ENCODE data around the gene BTD. TPM values are rescaled to one million over a fixed set of nuclear protein-coding genes. Genes with fewer than 3 reads are reported as not detected.

Gene BTD
- total RNA-seq, 1 experiment from 2014 or later: 7.2 TPM

DNA sequence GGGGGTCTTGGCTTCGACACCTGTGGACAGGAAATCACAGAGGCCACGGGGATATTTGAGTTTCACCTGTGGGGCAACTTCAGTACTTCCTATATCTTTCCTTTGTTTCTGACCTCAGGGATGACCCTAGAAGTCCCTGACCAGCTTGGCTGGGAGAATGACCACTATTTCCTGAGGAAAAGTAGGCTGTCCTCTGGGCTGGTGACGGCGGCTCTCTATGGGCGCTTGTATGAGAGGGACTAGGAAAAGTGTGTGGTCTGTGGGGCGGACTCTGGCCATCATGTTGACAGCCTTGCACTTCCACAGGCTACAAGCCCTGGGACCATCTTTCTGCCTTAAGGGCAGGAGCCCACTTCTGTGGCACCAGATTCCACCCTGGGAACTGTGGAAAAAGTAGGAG is 43.7 kb downstream of the BTD start:
- Mint-ChIP-seq H3K9me3 (ENCODE audit: unreplicated experiment) (peaks cover 4% of the 10 kb centered on the region), H3K27ac (ENCODE audit: low read depth, unreplicated experiment) (peak overlapping the region; percentile 93)
- CTCF ChIA-PET: interaction anchor here (0.6 to 4.6 kb wide), 4 partner anchors 9 to 412 kb away, joined by 3 to 24 read pairs (median 4); no protein-coding TSS in a partner anchor

DNA sequence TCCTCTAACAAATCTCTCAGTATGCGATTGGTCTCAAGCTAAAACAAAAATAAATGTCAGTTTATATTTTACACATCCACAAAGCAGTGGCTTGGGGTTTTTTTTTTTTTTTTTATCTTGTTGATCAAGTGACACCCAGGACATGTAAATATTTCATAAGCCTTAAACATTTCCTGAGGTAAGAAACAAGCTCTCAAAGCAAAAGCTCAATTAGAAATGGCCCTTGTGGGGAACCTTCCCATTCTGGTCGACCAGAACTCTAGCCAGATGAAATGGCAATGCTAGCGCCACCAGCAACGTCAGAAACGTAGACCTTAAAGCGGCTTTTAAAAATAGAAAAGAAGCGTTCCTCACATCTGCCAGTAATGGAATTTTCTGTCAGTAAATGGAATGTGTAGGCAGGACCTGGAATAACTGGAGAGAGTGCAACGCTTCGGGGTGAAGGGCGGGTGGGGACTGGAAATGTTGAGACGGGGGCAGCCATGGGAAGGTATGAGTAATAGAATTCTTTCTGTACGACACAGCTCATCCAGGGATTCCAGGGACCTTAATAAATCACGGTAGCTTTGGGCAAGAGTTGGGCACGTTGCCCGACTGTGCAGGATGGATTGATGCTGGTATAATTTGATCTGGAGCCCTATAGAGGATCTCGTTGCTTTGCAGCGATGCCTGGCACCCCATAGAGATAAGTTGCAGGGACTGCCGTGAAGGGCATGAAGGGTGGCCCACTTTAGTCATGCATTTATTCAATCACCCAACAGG is 44.4 kb downstream of the BTD start:
- H3K27ac Mint-ChIP-seq (ENCODE audit: low read depth, unreplicated experiment): peak overlapping the region; percentile 93
- H3K4me1 Mint-ChIP-seq (ENCODE audit: insufficient read depth, unreplicated experiment): peaks cover 37% of the 10 kb centered on the region
- peak overlapping the region; percentile 64 for H3K4me3 Mint-ChIP-seq (ENCODE audit: unreplicated experiment)

More for the DNA sequence above, 43.7 kb downstream of the BTD start:
- DNase-seq (ENCODE audit: unreplicated experiment): no peak
- no TSS peak for BruUV-seq (replicated peaks)
- TF ChIP-seq, protein P1, sequence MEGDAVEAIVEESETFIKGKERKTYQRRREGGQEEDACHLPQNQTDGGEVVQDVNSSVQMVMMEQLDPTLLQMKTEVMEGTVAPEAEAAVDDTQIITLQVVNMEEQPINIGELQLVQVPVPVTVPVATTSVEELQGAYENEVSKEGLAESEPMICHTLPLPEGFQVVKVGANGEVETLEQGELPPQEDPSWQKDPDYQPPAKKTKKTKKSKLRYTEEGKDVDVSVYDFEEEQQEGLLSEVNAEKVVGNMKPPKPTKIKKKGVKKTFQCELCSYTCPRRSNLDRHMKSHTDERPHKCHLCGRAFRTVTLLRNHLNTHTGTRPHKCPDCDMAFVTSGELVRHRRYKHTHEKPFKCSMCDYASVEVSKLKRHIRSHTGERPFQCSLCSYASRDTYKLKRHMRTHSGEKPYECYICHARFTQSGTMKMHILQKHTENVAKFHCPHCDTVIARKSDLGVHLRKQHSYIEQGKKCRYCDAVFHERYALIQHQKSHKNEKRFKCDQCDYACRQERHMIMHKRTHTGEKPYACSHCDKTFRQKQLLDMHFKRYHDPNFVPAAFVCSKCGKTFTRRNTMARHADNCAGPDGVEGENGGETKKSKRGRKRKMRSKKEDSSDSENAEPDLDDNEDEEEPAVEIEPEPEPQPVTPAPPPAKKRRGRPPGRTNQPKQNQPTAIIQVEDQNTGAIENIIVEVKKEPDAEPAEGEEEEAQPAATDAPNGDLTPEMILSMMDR (IDR thresholded peaks at IDR 0.05; ENCODE audit: unreplicated experiment): no peak
- H3K4me3 Mint-ChIP-seq (ENCODE audit: unreplicated experiment): no peak overlapping the region
- intact Hi-C loops (cut with micrococcal nuclease): loop anchor here (5.0 kb wide), 1 partner anchor 167 kb away; no protein-coding TSS in a partner anchor
- H3K4me1 Mint-ChIP-seq (ENCODE audit: insufficient read depth, unreplicated experiment): peaks cover 37% of the 10 kb centered on the region
- H3K36me3 Mint-ChIP-seq (ENCODE audit: insufficient read depth, unreplicated experiment): peaks cover 19% of the 10 kb centered on the region
- no peaks in the 10 kb centered on the region for H3K27me3 Mint-ChIP-seq (ENCODE audit: insufficient read depth, unreplicated experiment)
- POLR2A ChIA-PET: interaction anchor here (0.6 to 4.1 kb wide), 7 partner anchors 10 to 152 kb away, joined by 3 to 51 read pairs (median 8); partner anchors contain the start of genes ANKRD28, BTD and HACL1

DNA sequence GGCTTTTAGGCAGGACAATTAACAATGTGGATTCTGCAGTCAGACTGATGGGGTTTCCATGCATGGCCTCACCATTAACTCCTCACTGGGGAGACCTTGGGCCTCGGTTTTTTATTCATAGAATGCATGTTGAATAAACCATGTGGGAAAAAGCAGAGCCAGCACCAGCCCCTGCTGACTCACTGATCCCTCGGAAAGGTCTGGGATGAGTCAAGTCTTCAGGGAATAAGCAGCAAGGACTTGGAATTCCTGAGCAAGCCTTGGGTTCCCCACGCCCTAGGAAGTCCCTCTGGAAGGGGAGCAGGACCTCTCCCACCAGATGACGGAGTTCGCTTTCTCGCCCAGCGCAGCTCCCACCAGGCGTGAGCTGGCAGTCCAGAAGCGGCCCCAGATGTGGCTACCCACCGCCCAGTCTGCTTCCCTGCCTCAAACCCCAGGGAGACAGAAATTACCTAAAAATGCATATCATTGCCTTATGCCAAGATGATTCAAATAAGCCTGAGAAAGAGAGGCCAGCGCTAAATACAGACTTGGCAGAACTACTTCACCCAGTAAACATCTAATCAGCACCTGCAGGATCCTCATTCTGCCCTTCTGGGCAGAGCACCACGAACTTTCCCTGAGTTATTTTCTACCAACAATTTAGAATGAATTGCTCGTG is 45.4 kb downstream of the BTD start:
- intact Hi-C loops (cut with micrococcal nuclease): loop anchor here (1.0 to 5.0 kb wide), 3 partner anchors 17 to 165 kb away; partner anchors contain the start of gene ANKRD28
- ChIA-PET POLR2A (interaction anchor here (0.6 to 4.1 kb wide), 9 partner anchors 11 to 413 kb away, joined by 3 to 51 read pairs (median 5); partner anchors contain the start of genes BTD and HACL1), CTCF (interaction anchor here (1.0 to 4.6 kb wide), 2 partner anchors 10 to 16 kb away, joined by 3 to 24 read pairs; no protein-coding TSS in a partner anchor)
- H3K36me3 Mint-ChIP-seq (ENCODE audit: insufficient read depth, unreplicated experiment): peaks cover 19% of the 10 kb centered on the region
- DNase-seq (ENCODE audit: unreplicated experiment): peak; percentile 97
- H3K9me3 Mint-ChIP-seq (ENCODE audit: unreplicated experiment): peaks cover 4% of the 10 kb centered on the region
- H3K4me1 Mint-ChIP-seq (ENCODE audit: insufficient read depth, unreplicated experiment): peaks cover 37% of the 10 kb centered on the region
- H3K27me3 Mint-ChIP-seq (ENCODE audit: insufficient read depth, unreplicated experiment): no peaks in the 10 kb centered on the region
- peak overlapping the region; percentile 64 for H3K4me3 Mint-ChIP-seq (ENCODE audit: unreplicated experiment)
- TF ChIP-seq, protein P1 (IDR thresholded peaks at IDR 0.05; ENCODE audit: unreplicated experiment): no peak
- BruUV-seq (replicated peaks): no TSS peak
- peak overlapping the region; percentile 93 for H3K27ac Mint-ChIP-seq (ENCODE audit: low read depth, unreplicated experiment)

More for the DNA sequence above, 44.4 kb downstream of the BTD start:
- Mint-ChIP-seq H3K9me3 (ENCODE audit: unreplicated experiment) (peaks cover 4% of the 10 kb centered on the region), H3K27me3 (ENCODE audit: insufficient read depth, unreplicated experiment) (no peaks in the 10 kb centered on the region), H3K36me3 (ENCODE audit: insufficient read depth, unreplicated experiment) (peaks cover 19% of the 10 kb centered on the region)
- TF ChIP-seq, protein P1 (IDR thresholded peaks at IDR 0.05; ENCODE audit: unreplicated experiment): no peak
- intact Hi-C loops (cut with micrococcal nuclease): loop anchor here (5.0 kb wide), 1 partner anchor 166 kb away; no protein-coding TSS in a partner anchor
- ChIA-PET POLR2A (interaction anchor here (0.6 to 4.1 kb wide), 12 partner anchors 10 to 414 kb away, joined by 3 to 51 read pairs (median 4); partner anchors contain the start of genes ANKRD28, BTD and HACL1), CTCF (interaction anchor here (0.6 to 4.6 kb wide), 6 partner anchors 10 to 412 kb away, joined by 3 to 24 read pairs (median 4); no protein-coding TSS in a partner anchor)
- BruUV-seq (replicated peaks): no TSS peak
- peak; percentile 96 for DNase-seq (ENCODE audit: unreplicated experiment)

Measured in MCF 10A (cell line).